Astrocyte (in vitro differentiated cells and primary cell): ENCODE measurements around the gene MESD.

Source experiments
- CTCF ChIP-seq: IDR thresholded peaks from 2 replicates; pipeline ENCODE4 v1.5.1; 2011; ENCODE audit warnings: low read depth, mild to moderate bottlenecking, inconsistent platforms, low read length, moderate library complexity; ENCODE audit not compliant: insufficient read depth
- EZH2 ChIP-seq: IDR thresholded peaks from 2 replicates; pipeline ENCODE4 v1.6.1; 2012; ENCODE audit warnings: mild to moderate bottlenecking, low read length, inconsistent platforms; ENCODE audit not compliant: insufficient read depth

- TF ChIP-seq CTCF (no peak), EZH2 (no peak)
Measured at GRCh38 chr15:81032355-81032754, 42.7 kb upstream of the MESD start.
